ENCODE measurements around the gene STRIP1. TPM values are rescaled to one million over a fixed set of nuclear protein-coding genes. Genes with fewer than 3 reads are reported as not detected.

Gene STRIP1
- total and polyA plus RNA-seq, 2 of the 8 experiments (the other 6 are each of a cell fraction or from before 2014, with no cell fraction given) = 21.3 to 45.6 TPM

DNA sequence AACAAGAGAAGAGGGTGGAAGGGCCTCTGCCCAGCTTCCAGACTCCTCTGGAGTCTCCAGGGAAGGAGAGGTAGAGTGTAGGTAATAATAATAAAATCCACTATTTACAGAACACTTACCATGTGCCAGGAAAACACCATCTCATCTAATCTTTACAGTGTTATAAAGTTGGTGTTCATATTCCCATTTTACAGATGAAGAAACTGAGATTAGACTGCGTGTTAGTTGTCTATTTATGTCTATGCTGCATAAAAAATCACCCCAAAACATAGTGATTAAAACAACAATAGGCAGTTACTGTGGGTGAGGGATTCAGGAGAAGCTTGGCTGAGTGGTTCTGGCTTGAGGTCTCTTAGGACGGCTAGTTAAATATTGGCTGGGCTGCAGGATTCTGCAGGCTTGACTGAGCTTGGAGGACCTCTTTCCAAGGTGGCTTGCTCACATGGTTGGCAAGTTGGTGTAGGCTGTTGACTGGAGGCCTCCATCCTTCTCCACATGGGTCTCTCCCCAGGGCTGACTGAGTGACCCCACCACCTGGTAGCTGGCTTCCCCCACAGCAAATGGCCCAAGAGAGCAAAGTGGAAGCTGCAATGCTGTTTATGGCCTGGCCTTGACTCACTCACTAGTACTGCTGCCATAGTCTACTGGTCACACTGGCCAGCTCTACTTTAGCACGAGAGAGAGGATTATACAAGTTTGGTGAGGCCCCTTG lies 42.5 kb downstream of the STRIP1 start:
- Histone ChIP-seq H3K79me2 (ENCODE audit: control insufficient read depth in 1 of 2, insufficient read depth in 2 of 2, low read length in 2 of 2) (no peaks in the 10 kb centered on the region), H3K36me3 (ENCODE audit: control insufficient read depth in 2 of 4, insufficient read depth in 4 of 4, low read length in 3 of 4) (no peaks in the 10 kb centered on the region), H2BK15ac (ENCODE audit: low read length) (no peak overlapping the region), H4K8ac (ENCODE audit: extremely low read depth, insufficient read depth, low read length) (no peak overlapping the region), H3K79me1 (ENCODE audit: low read depth, low read length) (no peaks in the 10 kb centered on the region), H3K9me3 (ENCODE audit: insufficient read depth in 2 of 2, low read depth in 1 of 2, low read length in 1 of 2) (no peaks in the 10 kb centered on the region), H3K27me3 (replicated peaks in 1 of 4; ENCODE audit: control insufficient read depth in 3 of 4, extremely low read depth in 1 of 4, insufficient read depth in 3 of 4, low read length in 3 of 4) (peaks cover 9 to 56% (median 30%) of the 10 kb centered on the region in 4 experiments), H4K91ac (replicated peaks; ENCODE audit: insufficient read length, low read length) (no peak overlapping the region), H3K4me2 (ENCODE audit: insufficient read depth in 1 of 2, low read depth in 2 of 2, low read length in 2 of 2) (no peak overlapping the region), H2BK120ac (replicated peaks; ENCODE audit: low read depth, low read length) (no peak overlapping the region), H2BK12ac (ENCODE audit: low read depth, low read length) (no peak overlapping the region), H2AK5ac (ENCODE audit: low read depth, low read length) (no peak overlapping the region), H3K4ac (replicated peaks; ENCODE audit: insufficient read length, low read depth, low read length) (no peak overlapping the region), H2BK5ac (ENCODE audit: low read depth, low read length) (no peak overlapping the region), H3K9ac (replicated peaks in 1 of 4; ENCODE audit: extremely low read depth in 1 of 4, low read depth in 3 of 4, low read length in 3 of 4) (no peak overlapping the region), H2AFZ (ENCODE audit: low read length) (no peak overlapping the region), H3K23ac (ENCODE audit: insufficient read length) (no peak overlapping the region), H3K4me1 (replicated peaks in 1 of 4; ENCODE audit: control insufficient read depth in 3 of 4, insufficient read depth in 4 of 4, low read length in 3 of 4) (no peaks in the 10 kb centered on the region), H3K18ac (ENCODE audit: extremely low read depth, low read length) (no peak overlapping the region), H3K27ac (ENCODE audit: low read depth, low read length) (no peak overlapping the region), H4K5ac (ENCODE audit: insufficient read length, low read depth, low read length) (no peak overlapping the region), H3K4me3 (ENCODE audit: extremely low read depth in 1 of 4, insufficient read depth in 2 of 4, low read depth in 3 of 4, low read length in 4 of 4) (no peak overlapping the region), H3K23me2 (ENCODE audit: low read depth, low read length) (no peaks in the 10 kb centered on the region; the same call in 1 of the 2 replicates), H4K20me1 (replicated peaks in 1 of 2; ENCODE audit: control insufficient read depth in 1 of 2, insufficient read depth in 2 of 2, low read length in 2 of 2) (no peaks in the 10 kb centered on the region), H3K56ac (replicated peaks; ENCODE audit: insufficient read length, low read depth, low read length) (no peak overlapping the region), H3K14ac (ENCODE audit: insufficient read length) (no peak overlapping the region), H2BK20ac (ENCODE audit: low read length) (no peak overlapping the region)
- CTCF ChIA-PET (ENCODE audit: partially characterized antibody) = interaction anchor here (0.7 to 52.4 kb wide), 4 partner anchors 11 to 30 kb away, joined by 3 to 1450 read pairs (median 446); partner anchors contain the start of genes ALX3, STRIP1 and UBL4B
- POLR2A ChIA-PET (ENCODE audit: partially characterized antibody) = interaction anchor here (0.9 to 1.4 kb wide), 2 partner anchors 10 to 12 kb away, joined by 3 read pairs; no protein-coding TSS in a partner anchor
- 88% methylated on average over 3 of the region's 3 CpGs; no CpG with 5 or more reads in 1 of the 2 experiments for WGBS, 2 experiments (ENCODE audit: extremely low coverage in 1 of 2, insufficient coverage in 1 of 2, insufficient read length in 1 of 2, insufficient replicate concordance in 2 of 2, low coverage in 1 of 2, low lambda C conversion rate in 2 of 2, missing lambda C conversion rate in 1 of 2)
- DNase-seq (ENCODE audit: low read depth in 1 of 2, low spot score in 2 of 2) = no peak
- FAIRE-seq = no peak
- TF ChIP-seq ASH2L (IDR thresholded peaks at IDR 0.05; ENCODE audit: low read length) = no peak
- no peak for TF ChIP-seq BCL11A (IDR thresholded peaks at IDR 0.05; ENCODE audit: low read depth in 2 of 2, low read length in 2 of 2)
- no peak for TF ChIP-seq CHD1 (IDR thresholded peaks at IDR 0.05; ENCODE audit: low read depth, low read length)
- TF ChIP-seq RBBP5 (IDR thresholded peaks at IDR 0.05; ENCODE audit: borderline replicate concordance, low read depth, low read length) = no peak
- TF ChIP-seq, protein P1, sequence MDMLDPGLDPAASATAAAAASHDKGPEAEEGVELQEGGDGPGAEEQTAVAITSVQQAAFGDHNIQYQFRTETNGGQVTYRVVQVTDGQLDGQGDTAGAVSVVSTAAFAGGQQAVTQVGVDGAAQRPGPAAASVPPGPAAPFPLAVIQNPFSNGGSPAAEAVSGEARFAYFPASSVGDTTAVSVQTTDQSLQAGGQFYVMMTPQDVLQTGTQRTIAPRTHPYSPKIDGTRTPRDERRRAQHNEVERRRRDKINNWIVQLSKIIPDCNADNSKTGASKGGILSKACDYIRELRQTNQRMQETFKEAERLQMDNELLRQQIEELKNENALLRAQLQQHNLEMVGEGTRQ (IDR thresholded peaks at IDR 0.05; ENCODE audit: low read length) = no peak
- TF ChIP-seq EP300 (IDR thresholded peaks at IDR 0.05; ENCODE audit: borderline replicate concordance in 1 of 2, low read depth in 2 of 2, low read length in 2 of 2) = no peak
- no peak for TF ChIP-seq POLR2A (IDR thresholded peaks at IDR 0.05; ENCODE audit: control extremely low read depth in 1 of 2, low read depth in 2 of 2, low read length in 2 of 2)
- TF ChIP-seq SRF (IDR thresholded peaks at IDR 0.05; ENCODE audit: low read depth, low read length) = no peak
- no peak for TF ChIP-seq CEBPB (IDR thresholded peaks at IDR 0.05; ENCODE audit: low read depth, low read length)
- TF ChIP-seq TCF12 (IDR thresholded peaks at IDR 0.05; ENCODE audit: low read depth, low read length) = no peak
- TF ChIP-seq SIRT6 (IDR thresholded peaks at IDR 0.05; ENCODE audit: low read length) = no peak
- no peak for TF ChIP-seq MAFK (IDR thresholded peaks at IDR 0.05; ENCODE audit: low read depth, low read length)
- TF ChIP-seq NANOG (IDR thresholded peaks at IDR 0.05; ENCODE audit: insufficient read depth, low read depth, low read length, poor library complexity, severe bottlenecking) = no peak
